GM18520 (cell line): ENCODE results near the gene FNDC3A.
"Not testable (repeated sequence)": the region's sequence is repeated elsewhere in the genome, so short reads cannot be mapped to it uniquely, and the experiment has no call there.

Experiments
- ATAC-seq: cut with Tn5 transposase; IDR thresholded peaks from one replicate; pipeline ENCODE4 v1.9.1; 2021; ENCODE audit not compliant: unreplicated experiment

Gene FNDC3A

DNA sequence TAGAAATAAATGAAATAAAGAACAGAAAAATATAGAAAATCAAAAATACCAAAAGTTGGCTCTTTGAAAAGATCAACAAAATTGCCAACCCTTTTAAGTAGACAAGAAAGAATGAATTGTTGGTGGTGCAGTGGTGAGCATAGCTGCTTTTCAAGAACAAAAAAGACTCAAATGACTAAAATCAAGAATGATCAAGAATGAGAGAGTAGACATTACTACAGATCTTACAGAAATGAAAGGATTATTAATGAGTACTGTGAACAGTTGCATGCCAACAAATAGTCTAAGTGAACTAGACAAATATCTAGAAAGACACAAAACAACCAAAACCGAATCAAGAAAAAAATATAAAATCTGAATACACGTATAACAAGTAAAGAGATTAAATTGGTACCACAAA lies 53.9 kb downstream of the FNDC3A start:
- no peak for ATAC-seq

GRCh38 chr13:49030213-49030612 lies 54.5 kb downstream of the FNDC3A start:
- ATAC-seq = no peak

GRCh38 chr13:49040872-49041271 lies 65.2 kb downstream of the FNDC3A start:
- no peak for ATAC-seq

DNA sequence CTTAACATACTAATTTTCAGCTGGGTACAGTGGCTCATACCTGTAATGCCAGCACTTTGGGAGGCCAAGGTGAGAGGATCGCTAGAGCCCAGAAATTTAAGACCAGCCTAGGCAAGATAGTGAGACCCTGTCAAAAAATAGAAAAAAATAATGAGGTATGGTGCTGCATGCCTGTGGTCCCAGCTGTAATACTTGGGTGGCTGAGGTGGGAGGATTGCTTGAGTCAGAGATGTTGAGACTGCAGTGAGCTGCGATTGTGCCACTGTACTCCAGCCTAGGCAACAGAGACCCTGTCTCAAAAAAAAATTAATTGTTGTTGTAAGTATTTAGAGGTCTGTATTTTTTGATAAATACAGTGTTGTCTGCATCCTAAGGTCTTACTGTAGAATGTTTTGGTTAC lies 66.8 kb downstream of the FNDC3A start:
- ATAC-seq = no peak

- ATAC-seq = no peak
Measured at GRCh38 chr13:49044008-49044407, 68.3 kb downstream of the FNDC3A start.

DNA sequence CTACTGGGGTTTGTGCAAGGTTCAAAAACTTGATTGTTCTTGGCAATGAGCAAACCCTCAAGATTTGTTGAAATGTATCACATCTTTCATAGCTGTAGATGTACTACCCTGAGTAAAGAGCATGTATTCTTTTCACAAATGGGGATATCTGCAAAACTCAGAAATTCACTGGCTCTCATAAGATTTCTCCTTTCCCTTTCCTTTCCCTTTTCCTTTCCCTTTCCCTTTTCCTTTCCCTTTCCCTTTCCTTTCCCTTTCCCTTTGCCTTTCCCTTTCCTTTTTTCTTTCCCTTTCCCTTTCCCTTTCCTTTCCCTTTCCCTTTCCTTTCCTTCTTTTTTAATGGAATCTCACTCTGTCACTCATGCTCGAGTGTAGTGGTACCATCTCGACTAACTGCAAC lies 69.1 kb downstream of the FNDC3A start:
- no peak for ATAC-seq

DNA sequence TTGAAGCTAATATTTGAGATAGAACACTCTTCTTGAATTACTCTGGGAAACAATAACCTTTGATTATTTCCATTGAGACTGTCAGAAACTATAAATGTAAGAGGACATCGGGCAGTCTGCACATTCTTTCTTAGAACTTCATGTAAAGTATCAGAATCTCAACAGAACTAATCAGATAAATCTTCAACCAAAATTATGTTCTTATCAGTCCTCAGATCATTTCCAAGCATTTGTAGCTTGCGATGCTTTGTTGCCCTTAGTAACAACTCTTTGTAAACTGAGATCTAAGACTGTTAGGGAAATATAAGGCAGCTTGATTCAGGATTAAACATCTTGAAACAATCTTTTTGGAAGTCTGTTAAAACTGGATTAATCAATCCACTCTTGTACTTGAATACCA lies 70.3 kb downstream of the FNDC3A start:
- ATAC-seq = no peak

DNA sequence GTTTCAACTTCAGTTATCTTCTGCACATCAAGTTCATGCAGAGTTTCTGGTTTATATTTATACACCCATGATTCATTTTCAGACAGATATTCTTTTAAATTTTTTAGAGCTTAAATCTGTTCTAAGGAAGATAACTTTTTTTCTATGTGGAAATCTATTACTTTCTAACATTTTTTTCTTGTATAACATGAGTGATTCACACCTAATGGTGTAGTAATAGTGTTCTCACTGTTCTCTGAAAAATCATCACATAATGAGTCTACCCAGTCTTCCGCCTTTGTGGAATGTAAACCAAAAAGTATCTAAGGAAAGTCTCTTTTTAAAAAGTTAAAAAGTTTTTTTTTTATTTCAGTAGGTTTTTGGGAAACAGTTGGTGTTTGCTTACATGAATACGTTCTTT lies 70.8 kb downstream of the FNDC3A start:
- ATAC-seq = no peak

DNA sequence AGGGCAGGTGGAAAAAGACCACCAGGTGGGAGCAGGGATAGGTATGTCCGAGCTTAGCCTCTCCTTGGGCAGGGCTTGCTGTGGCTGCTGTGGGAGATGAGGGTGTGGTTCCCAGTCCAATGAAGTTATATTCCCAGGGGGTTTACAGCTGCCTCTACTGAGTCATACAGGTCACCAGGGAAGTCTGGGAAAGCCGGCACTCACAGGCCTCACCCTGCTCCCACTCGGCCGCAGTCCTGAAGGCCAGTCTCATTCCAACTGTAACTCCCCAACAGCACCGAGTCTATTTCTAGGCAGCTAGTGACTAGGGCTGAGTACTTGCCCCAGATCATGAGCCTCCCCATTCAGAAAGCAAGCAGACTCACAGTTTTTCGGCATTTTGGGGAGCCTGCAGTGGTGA lies 77.1 kb downstream of the FNDC3A start:
- no peak for ATAC-seq

DNA sequence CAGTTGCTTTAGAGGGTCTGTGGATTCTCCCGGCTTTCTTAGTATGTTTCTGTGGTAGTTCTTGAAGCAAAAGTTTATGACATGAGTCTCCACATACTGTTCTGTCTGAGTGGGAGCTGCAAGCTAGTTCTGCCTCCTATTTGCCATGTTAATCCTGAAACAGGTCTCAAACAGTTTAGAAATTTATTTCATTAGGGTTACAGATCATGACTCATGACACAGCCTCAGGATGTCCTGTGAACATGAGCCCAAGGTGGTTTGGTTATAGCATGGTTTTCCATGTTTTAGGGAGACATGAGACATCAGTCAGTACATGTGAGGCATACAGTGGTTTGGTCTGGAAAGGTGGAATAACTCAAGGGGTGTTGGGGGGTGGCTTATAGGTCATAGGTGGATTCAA lies 77.5 kb downstream of the FNDC3A start:
- no peak for ATAC-seq

- ATAC-seq = no peak
Measured at GRCh38 chr13:49053906-49054305, 78.2 kb downstream of the FNDC3A start.

DNA sequence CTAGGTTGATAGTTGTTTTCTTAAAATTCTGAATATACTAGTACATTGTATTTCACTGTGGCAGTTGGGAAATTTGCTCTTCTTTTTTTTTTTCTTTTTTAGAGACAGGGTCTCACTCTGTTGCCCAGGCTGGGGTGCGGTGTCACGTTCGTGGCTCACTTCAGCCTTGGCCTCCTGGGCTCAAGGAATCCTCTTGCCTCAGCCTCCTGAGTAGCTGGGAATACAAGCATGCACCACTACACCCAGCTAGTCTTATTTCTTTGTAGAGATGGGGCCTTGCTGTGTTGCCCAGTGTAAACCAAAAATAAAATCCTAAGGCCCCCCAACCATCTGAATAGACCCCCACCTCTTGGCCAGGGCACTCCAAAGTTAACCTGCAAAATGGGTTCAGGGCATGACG lies 79.3 kb downstream of the FNDC3A start:
- ATAC-seq = no peak

DNA sequence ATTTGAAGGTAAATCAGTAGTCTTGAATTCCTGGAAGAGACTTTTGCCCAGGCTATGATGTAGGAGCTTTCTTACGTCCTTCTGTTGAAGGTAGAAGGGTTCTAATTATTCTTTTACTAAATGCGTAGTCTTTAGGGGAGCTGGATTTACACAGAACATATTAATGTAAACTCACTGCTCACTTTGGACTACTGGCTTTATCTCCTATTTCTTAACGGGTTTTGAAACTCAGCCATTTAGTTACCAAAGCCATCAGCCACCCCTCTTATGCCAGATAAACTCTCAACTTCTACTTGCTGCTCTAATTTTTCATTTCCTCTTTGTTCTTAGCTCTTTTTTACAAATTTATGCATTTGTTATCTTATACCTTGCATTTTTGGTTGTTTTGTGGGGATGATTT lies 81.5 kb downstream of the FNDC3A start:
- no peak for ATAC-seq

DNA sequence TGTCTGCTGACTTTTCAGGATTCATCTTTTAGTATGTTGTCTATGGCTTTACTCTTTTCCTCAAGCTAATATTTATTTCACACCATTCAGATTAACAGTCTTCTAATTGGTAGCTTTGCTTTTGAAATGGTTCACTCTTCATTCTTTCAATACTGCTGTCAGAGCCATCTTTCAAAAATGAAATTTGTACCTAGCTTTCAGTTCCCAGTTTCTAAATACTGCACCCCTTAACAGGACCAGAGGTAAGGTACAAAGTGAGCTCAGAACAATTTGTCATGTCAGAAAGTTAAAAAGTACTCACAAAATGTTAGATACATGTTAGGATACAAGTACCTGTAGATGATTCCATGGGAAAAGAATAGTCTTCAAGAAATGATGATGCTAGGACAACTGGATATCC lies 83.0 kb downstream of the FNDC3A start:
- ATAC-seq = no peak

GRCh38 chr13:49060678-49061387 lies 85.1 kb downstream of the FNDC3A start:
- ATAC-seq = no peak

DNA sequence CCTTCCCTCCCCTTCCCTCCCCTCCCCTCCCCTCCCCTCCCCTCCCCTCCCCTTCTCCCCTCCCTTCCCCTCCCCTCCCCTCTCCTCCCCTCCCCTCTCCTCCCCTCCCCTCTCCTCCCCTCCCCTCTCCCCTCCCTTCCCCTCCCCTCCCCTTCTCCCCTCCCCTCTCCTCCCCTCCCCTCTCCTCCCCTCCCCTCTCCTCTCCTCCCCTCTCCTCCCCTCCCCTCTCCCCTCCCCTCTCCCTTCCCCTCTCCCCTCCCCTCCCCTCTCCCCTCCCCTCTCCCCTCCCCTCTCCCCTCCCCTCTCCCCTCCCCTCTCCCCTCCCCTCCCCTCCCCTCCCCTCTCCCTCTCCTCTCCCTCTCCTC lies 85.7 kb downstream of the FNDC3A start:
- not testable (repeated sequence) for ATAC-seq

GRCh38 chr13:49062297-49062896 lies 86.7 kb downstream of the FNDC3A start:
- no peak for ATAC-seq

DNA sequence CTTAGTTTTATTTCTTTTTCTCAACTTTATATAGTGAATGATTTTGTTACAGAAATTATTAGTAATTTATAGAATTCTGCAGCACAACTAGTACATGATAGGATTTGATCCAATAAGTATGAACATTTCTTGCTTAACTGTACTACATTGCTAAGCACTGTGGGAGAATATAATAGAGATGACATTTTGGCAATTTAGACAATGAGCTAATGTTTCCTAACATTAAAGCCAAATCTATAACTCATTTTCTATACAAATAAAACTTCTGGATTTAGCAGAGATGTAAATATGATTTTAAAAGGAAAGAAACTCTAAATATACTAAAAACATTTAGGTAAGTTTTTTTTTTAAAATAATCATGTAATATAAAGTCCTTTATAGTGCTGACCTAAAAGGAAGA lies 87.3 kb downstream of the FNDC3A start:
- ATAC-seq = no peak

DNA sequence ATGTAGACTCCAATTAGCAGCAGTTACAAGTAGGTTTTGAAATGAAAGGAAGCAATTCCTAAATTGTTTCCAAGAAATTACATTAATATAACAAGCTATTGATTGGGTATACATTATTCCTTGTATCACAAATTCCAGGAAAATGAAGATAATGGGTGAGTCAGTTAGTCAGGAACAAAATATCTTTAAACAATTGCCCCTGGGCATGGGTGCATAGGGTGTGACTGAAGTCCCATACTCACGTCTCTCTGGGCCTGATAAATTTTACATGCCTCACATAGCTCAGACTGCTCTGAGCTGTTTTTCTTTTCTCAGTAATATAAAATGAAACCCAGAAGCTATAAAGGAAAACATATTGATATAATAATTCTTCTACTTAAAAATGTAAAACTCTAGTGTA lies 87.8 kb downstream of the FNDC3A start:
- ATAC-seq = no peak

GRCh38 chr13:49064476-49064875 lies 88.8 kb downstream of the FNDC3A start:
- no peak for ATAC-seq

- ATAC-seq = no peak
Measured at GRCh38 chr13:49066856-49067255, 91.1 kb downstream of the FNDC3A start.

GRCh38 chr13:49068498-49068897 lies 92.8 kb downstream of the FNDC3A start:
- ATAC-seq = not testable (repeated sequence)

DNA sequence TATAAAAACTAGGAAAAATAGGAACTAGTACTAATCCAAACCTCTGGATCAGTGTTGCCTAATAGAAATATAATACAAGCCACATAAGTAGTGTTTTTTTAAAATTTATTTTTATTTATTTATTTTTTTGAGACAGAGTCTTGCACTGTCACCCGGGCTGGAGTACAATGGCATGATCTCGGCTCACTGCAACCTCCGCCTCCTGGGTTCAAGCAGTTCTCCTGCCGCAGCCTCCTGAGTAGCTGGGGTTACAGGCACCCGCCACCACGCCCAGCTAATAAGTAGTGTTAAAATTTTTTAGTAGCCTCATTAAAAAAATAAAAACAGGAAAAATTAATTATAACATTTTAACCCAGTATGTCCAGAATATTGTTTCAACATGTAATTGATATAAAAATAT lies 94.3 kb downstream of the FNDC3A start:
- not testable (repeated sequence) for ATAC-seq
